HG03558 (cell line): ENCODE measurements around the gene P2RX3.
"Not testable (repeated sequence)": the region's sequence is repeated elsewhere in the genome, so short reads cannot be mapped to it uniquely, and the experiment has no call there.

Experiments
- ATAC-seq: cut with Tn5 transposase; IDR thresholded peaks from one replicate; pipeline ENCODE4 v1.9.1; 2021; ENCODE audit warnings: moderate number of reproducible peaks; ENCODE audit not compliant: unreplicated experiment; ENCODE audit errors: extremely low read depth

Gene P2RX3

GRCh38 chr11:57392066-57392762 is 54.1 kb downstream of the P2RX3 start:
- ATAC-seq, result no peak

- ATAC-seq, result no peak
These were observed 54.6 kb downstream of the P2RX3 start for GRCh38 chr11:57392763-57393105.

- no peak for ATAC-seq
These were observed 56.2 kb downstream of the P2RX3 start for GRCh38 chr11:57394203-57394965.

- ATAC-seq, result no peak
These were observed 57.9 kb downstream of the P2RX3 start for GRCh38 chr11:57395905-57396623.

GRCh38 chr11:57396744-57397143 is 58.6 kb downstream of the P2RX3 start:
- no peak for ATAC-seq

GRCh38 chr11:57397394-57397990 is 59.3 kb downstream of the P2RX3 start:
- no peak for ATAC-seq

GRCh38 chr11:57399221-57399620 is 61.1 kb downstream of the P2RX3 start:
- ATAC-seq, result no peak

GRCh38 chr11:57399972-57400578 is 61.9 kb downstream of the P2RX3 start:
- no peak for ATAC-seq

- ATAC-seq, result no peak
These were observed 64.2 kb downstream of the P2RX3 start for GRCh38 chr11:57402188-57403002.

- ATAC-seq, result not testable (repeated sequence)
These were observed 65.0 kb downstream of the P2RX3 start for GRCh38 chr11:57403003-57403801.

- ATAC-seq, result no peak
These were observed 65.6 kb downstream of the P2RX3 start for GRCh38 chr11:57403802-57404147.

GRCh38 chr11:57405271-57405860 is 67.2 kb downstream of the P2RX3 start:
- ATAC-seq, result no peak

GRCh38 chr11:57406337-57406904 is 68.3 kb downstream of the P2RX3 start:
- ATAC-seq, result peak; percentile 92

- ATAC-seq, result no peak
These were observed 69.1 kb downstream of the P2RX3 start for GRCh38 chr11:57407010-57407920.

GRCh38 chr11:57407941-57408475 is 69.9 kb downstream of the P2RX3 start:
- no peak for ATAC-seq

- no peak for ATAC-seq
These were observed 70.6 kb downstream of the P2RX3 start for GRCh38 chr11:57408771-57409170.
